ENCODE results near the gene ARHGEF16. TPM values are rescaled to one million over a fixed set of nuclear protein-coding genes. Genes with fewer than 3 reads are reported as not detected.

Gene ARHGEF16
- total RNA-seq, 1 donor from 2014 or later = 10.6 TPM

DNA sequence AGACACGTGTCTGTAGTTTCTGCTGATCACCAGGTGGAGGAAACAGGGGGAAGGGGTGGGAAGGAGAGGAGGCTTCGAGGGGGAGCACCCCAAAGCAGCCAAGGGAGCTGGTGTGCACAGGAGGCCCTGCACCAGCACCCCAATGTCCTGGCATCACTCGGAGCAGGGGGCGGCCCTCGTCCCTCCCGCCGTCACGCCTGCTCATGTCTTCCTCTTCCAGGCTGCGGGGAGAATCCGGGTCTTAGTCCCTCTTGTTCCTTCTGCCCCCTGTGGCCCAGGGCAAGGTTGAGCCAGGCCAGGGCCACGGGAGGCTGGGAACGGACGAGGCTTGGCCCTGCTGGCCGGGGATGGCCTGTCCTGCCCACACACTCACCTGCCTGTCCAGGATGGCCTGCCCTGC lies 21.4 kb upstream of the ARHGEF16 start:
- H3K4me1 ChIP-seq = no peaks in the 10 kb centered on the region
- DNase-seq = peak; percentile 30
- H3K9me3 ChIP-seq = no peaks in the 10 kb centered on the region
- no peak for ATAC-seq
- H3K27ac ChIP-seq = no peak overlapping the region
- H3K36me3 ChIP-seq = no peaks in the 10 kb centered on the region
- no peaks in the 10 kb centered on the region for H3K27me3 ChIP-seq (ENCODE audit: low read depth)
- TF ChIP-seq, protein P1, sequence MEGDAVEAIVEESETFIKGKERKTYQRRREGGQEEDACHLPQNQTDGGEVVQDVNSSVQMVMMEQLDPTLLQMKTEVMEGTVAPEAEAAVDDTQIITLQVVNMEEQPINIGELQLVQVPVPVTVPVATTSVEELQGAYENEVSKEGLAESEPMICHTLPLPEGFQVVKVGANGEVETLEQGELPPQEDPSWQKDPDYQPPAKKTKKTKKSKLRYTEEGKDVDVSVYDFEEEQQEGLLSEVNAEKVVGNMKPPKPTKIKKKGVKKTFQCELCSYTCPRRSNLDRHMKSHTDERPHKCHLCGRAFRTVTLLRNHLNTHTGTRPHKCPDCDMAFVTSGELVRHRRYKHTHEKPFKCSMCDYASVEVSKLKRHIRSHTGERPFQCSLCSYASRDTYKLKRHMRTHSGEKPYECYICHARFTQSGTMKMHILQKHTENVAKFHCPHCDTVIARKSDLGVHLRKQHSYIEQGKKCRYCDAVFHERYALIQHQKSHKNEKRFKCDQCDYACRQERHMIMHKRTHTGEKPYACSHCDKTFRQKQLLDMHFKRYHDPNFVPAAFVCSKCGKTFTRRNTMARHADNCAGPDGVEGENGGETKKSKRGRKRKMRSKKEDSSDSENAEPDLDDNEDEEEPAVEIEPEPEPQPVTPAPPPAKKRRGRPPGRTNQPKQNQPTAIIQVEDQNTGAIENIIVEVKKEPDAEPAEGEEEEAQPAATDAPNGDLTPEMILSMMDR (IDR thresholded peaks at IDR 0.05) = no peak
- H3K4me3 ChIP-seq = no peak overlapping the region
- intact Hi-C loops (cut with DNase I) = no loop called here

DNA sequence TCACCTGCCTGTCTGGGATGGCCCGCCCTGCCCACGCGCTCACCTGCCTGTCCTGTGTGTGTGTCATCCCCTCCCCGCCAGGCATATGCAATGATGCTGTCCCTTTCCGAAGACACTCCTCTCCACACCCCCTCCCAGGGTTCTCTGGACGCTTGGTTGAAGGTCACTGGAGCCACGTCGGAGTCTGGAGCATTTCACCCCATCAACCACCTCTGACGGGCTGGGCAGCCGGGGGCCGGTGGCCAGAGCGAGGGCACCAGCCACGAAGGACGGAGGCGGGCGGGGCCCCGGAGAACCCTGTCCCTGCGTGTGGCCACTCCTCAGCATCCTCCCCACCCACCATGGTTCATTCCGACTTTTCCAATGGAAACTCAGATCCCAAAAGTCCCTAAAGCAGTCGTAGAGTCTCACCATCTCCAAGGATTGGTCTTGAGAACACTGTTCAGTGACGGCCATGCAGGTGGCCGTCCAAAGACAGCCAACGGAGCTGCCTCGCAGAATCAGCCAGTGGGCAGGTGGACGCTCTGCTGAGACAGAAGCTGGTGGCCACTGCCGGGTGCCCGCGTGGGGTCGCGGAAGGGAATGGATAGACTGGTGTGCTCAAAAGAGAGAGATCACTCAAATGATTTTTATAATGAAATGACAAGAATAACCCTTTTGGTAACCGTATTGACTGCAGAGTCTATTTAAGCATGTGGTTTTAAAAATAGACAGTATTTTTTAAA lies 20.7 kb upstream of the ARHGEF16 start:
- peak; percentile 42 for DNase-seq

DNA sequence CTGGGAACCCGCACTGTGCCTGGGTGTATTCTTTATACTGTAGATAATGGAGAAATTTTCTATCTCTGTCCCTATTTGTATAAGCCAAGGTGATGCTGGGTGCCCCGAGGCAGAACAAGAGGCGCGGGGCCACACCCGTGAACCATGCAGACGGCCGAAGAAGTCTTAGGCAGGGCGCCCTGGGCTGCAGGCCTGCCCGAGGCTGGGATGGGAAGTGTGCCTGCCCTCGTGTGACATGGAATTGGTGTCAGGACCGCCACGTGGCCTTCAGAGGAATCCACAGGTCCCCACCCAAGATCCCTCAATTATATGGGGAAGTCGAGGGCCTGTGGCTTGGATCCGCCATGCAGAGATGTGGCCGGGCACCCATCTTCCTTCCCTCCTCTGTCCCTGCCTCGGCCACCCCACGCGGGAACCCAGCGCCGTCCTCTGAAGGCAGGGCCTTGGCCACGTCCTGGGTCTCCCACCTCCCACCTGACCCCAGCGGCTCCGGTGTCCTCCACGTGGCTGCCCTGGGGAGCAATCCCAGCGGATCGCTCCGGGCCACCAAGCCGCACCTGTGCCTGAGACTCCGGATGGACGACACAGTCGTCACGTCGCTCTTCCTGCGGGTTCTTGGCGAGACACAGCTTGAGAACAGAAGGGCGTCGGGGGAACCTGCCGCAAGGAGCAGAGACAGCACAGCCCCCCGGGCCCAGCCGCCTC lies 19.9 kb upstream of the ARHGEF16 start:
- Histone ChIP-seq H3K36me3 (no peaks in the 10 kb centered on the region), H3K4me1 (no peaks in the 10 kb centered on the region), H3K27ac (no peak overlapping the region), H3K4me3 (no peak overlapping the region), H3K9me3 (no peaks in the 10 kb centered on the region), H3K27me3 (ENCODE audit: low read depth) (peaks cover 10% of the 10 kb centered on the region)
- intact Hi-C loops (cut with DNase I) = no loop called here
- no peak for ATAC-seq
- TF ChIP-seq, protein P1 (IDR thresholded peaks at IDR 0.05) = no peak
- peak; percentile 34 for DNase-seq

More for the DNA sequence above, 20.7 kb upstream of the ARHGEF16 start:
- Histone ChIP-seq H3K36me3 (no peaks in the 10 kb centered on the region), H3K4me3 (no peak overlapping the region), H3K27ac (no peak overlapping the region), H3K27me3 (ENCODE audit: low read depth) (peaks cover 5% of the 10 kb centered on the region), H3K9me3 (no peaks in the 10 kb centered on the region), H3K4me1 (no peaks in the 10 kb centered on the region)
- TF ChIP-seq, protein P1 (IDR thresholded peaks at IDR 0.05) = no peak
- intact Hi-C loops (cut with DNase I) = no loop called here
- no peak for ATAC-seq

DNA sequence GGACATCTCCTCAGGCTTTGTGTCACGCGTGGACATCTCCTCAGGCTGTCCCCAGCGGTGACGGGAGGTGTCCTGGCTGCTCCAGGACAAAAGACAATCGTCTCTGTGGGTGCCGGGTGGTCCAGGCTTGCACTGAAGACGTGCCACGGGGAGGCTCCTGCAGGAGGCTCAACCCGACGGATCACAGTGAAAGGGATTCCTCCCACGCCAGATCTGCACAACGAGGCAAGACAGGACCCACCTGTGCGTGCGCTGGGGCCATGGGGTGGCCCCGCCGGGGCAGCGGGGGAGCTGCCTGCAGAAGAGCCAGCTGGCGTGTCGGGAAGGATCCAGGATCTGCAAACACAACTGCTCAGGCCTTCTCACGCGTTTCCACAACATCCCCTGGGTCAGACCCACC lies 18.8 kb upstream of the ARHGEF16 start:
- DNase-seq = peak; percentile 37
- peaks cover 19% of the 10 kb centered on the region for H3K27me3 ChIP-seq (ENCODE audit: low read depth)

DNA sequence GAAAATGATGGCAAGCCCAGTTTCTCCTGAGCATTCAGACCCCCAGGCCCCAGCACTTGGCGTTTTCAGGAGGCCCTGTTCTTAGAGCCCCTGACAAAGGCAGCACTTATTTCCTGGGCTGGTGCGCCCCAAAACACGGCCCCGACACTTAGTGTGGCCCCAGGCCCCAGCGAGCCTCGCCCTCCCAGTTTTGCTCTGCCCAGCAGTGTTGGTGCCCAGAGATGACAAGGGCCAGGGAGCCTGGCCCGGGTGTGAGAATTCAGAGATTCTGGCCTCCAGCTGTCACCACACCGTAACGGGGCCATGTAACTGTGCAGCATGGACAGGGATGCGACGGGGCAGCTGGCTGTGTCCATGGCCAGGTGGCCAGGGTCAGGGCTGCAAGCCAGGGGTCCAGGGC lies 18.0 kb upstream of the ARHGEF16 start:
- Histone ChIP-seq H3K27ac (no peak overlapping the region), H3K4me1 (no peaks in the 10 kb centered on the region), H3K9me3 (no peaks in the 10 kb centered on the region), H3K4me3 (no peak overlapping the region), H3K36me3 (no peaks in the 10 kb centered on the region), H3K27me3 (ENCODE audit: low read depth) (peaks cover 27% of the 10 kb centered on the region)
- ATAC-seq (no peak), DNase-seq (no peak)
- intact Hi-C loops (cut with DNase I) = no loop called here
- TF ChIP-seq, protein P1 (IDR thresholded peaks at IDR 0.05) = no peak

More for the DNA sequence above, 18.8 kb upstream of the ARHGEF16 start:
- Histone ChIP-seq H3K4me1 (no peaks in the 10 kb centered on the region), H3K36me3 (no peaks in the 10 kb centered on the region), H3K9me3 (no peaks in the 10 kb centered on the region), H3K4me3 (no peak overlapping the region), H3K27ac (no peak overlapping the region)
- no peak for ATAC-seq
- intact Hi-C loops (cut with DNase I) = no loop called here
- TF ChIP-seq, protein P1 (IDR thresholded peaks at IDR 0.05) = no peak
